Subcutaneous abdominal adipose tissue (tissue), 5 donors: ENCODE data around the gene TFPI2.

Experiments
- H3K27ac ChIP-seq: one replicate; pipeline ENCODE4 v1.7.0; 2013; ENCODE audit warnings: low read depth, mild to moderate bottlenecking, inconsistent platforms, low read length, moderate library complexity
- H3K27me3 ChIP-seq, 5 donors: one replicate each; pipeline ENCODE4 v1.7.0; 2013; ENCODE audit warnings: low read length in 5 of 5, inconsistent platforms in 1 of 5; ENCODE audit not compliant: control insufficient read depth in 5 of 5, insufficient read depth in 4 of 5
- H3K36me3 ChIP-seq, 5 donors: one replicate each; pipeline ENCODE4 v1.7.0; 2013; ENCODE audit warnings: low read length in 5 of 5; ENCODE audit not compliant: control insufficient read depth in 5 of 5, insufficient read depth in 5 of 5
- H3K4me1 ChIP-seq, 5 donors: one replicate each; pipeline ENCODE4 v1.7.0; 2013; ENCODE audit warnings: low read length in 5 of 5, mild to moderate bottlenecking in 3 of 5, moderate library complexity in 1 of 5; ENCODE audit not compliant: control insufficient read depth in 5 of 5, insufficient read depth in 5 of 5
- H3K4me3 ChIP-seq, 5 donors: one replicate each; pipeline ENCODE4 v1.7.0; 2013; ENCODE audit warnings: low read length in 5 of 5, low read depth in 1 of 5
- H3K9ac ChIP-seq, 5 donors: one replicate each; pipeline ENCODE4 v1.7.0; 2013; ENCODE audit warnings: low read length in 5 of 5, mild to moderate bottlenecking in 4 of 5, moderate library complexity in 3 of 5
- H3K9me3 ChIP-seq, 5 donors: one replicate each; pipeline ENCODE4 v1.7.0; 2013; ENCODE audit warnings: low read length in 5 of 5; ENCODE audit not compliant: control insufficient read depth in 5 of 5
- donor health status: healthy.
- donor health status: healthy.
- donor health status: healthy.
- donor health status: healthy.
- donor health status: healthy.

TFPI2 gene

DNA sequence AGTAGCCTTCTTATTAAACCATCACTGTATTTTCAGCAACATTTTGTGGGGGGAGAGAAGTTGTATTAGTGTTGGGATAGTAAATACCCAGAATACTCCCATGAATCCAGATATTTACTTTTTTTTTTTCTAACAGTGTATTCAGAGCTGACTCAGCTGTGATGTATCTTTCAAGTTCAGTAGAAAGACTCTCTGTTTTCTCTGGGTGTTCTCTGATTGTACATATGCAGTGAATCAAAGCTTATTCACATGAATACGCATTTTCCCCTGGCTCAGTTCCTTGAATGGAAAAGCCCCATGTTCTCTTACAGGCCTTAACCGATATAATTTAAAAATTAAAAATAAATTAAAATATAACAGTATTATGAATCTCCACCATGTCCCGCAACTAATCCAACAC, 1.3 kb downstream of the TFPI2 start:
- Histone ChIP-seq H3K27ac (peak overlapping the region; percentile 68), H3K9ac (peak overlapping the region in 1 of 5 donors; percentile 70), H3K4me3 (peak overlapping the region in 3 of 5 donors; percentile 75 to 85 (median 81)), H3K27me3 (no peaks in the 10 kb centered on the region), H3K4me1 (peaks cover 0 to 18% (median 15%) of the 10 kb centered on the region in 5 donors), H3K36me3 (no peaks in the 10 kb centered on the region), H3K9me3 (no peaks in the 10 kb centered on the region)

DNA sequence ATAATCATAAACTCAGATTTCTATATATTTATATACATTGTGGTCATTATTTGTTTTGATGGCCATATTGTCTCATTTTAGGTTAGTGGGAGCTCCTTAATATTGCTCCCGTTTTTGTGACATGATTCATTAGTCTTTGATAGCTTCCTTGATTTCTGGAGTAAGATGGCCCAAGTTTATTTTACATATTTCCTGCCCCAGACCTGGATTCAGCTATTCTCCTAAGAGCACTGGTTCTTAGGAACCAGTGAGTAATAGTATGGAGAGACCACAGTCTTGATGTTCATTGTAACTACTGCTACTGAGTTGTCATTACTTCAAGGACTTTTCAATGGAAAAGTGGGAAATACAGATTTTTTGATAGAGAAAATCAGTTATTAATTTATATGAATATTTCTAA, 6.0 kb downstream of the TFPI2 start:
- H3K9me3 ChIP-seq = peaks cover 0 to under 1% (median 0%) of the 10 kb centered on the region in 5 donors
- H3K4me1 ChIP-seq = peaks cover 0 to 4% (median 0%) of the 10 kb centered on the region in 5 donors
- H3K4me3 ChIP-seq = no peak overlapping the region
- H3K27me3 ChIP-seq = no peaks in the 10 kb centered on the region
- no peaks in the 10 kb centered on the region for H3K36me3 ChIP-seq
- H3K27ac ChIP-seq = no peak overlapping the region
- no peak overlapping the region for H3K9ac ChIP-seq

- peaks cover 0 to 4% (median 0%) of the 10 kb centered on the region in 5 donors for H3K9me3 ChIP-seq
Observed at GRCh38 chr7:93883917-93884345, 6.6 kb downstream of the TFPI2 start.

GRCh38 chr7:93883078-93883916, 7.3 kb downstream of the TFPI2 start:
- Histone ChIP-seq H3K9ac (no peak overlapping the region), H3K27me3 (no peaks in the 10 kb centered on the region), H3K9me3 (peaks cover 0 to 5% (median 0%) of the 10 kb centered on the region in 5 donors), H3K4me1 (peaks cover 0 to 4% (median 0%) of the 10 kb centered on the region in 5 donors), H3K36me3 (no peaks in the 10 kb centered on the region), H3K4me3 (no peak overlapping the region), H3K27ac (no peak overlapping the region)

More at GRCh38 chr7:93883917-93884345, 6.6 kb downstream of the TFPI2 start:
- Histone ChIP-seq H3K4me3 (no peak overlapping the region), H3K4me1 (peaks cover 0 to 4% (median 0%) of the 10 kb centered on the region in 5 donors), H3K36me3 (no peaks in the 10 kb centered on the region), H3K9ac (no peak overlapping the region), H3K27ac (no peak overlapping the region), H3K27me3 (no peaks in the 10 kb centered on the region)

DNA sequence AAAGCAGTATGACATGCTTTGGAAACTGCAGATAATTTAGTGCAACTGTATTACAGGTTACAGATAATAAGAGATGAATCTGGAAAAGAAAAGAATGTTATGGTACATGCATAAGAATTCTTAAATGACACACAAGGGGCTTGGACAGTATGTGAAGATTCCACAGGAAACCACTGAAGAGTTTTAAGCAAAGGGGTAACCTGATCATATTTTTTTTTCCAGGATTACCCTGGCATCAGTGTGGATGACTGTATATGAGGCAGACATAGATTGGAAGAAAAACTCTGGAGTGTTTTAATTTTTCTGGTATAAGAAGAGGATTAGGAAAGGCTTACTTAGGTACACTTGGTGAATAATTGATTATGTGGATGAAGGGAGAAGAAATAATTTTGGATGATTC, 8.1 kb downstream of the TFPI2 start:
- no peaks in the 10 kb centered on the region for H3K4me1 ChIP-seq
- H3K36me3 ChIP-seq = no peaks in the 10 kb centered on the region
- H3K9me3 ChIP-seq = peaks cover 0 to 5% (median 0%) of the 10 kb centered on the region in 5 donors
- no peak overlapping the region for H3K9ac ChIP-seq
- H3K4me3 ChIP-seq = no peak overlapping the region
- no peaks in the 10 kb centered on the region for H3K27me3 ChIP-seq
- no peak overlapping the region for H3K27ac ChIP-seq

GRCh38 chr7:93879356-93879755, 11.2 kb downstream of the TFPI2 start:
- H3K4me1 ChIP-seq = no peaks in the 10 kb centered on the region
- H3K36me3 ChIP-seq = no peaks in the 10 kb centered on the region
- no peak overlapping the region for H3K27ac ChIP-seq
- no peak overlapping the region for H3K9ac ChIP-seq
- no peaks in the 10 kb centered on the region for H3K27me3 ChIP-seq
- no peak overlapping the region for H3K4me3 ChIP-seq
- peaks cover 0 to 5% (median 0%) of the 10 kb centered on the region in 5 donors for H3K9me3 ChIP-seq

- Histone ChIP-seq H3K36me3 (no peaks in the 10 kb centered on the region), H3K4me3 (no peak overlapping the region), H3K27ac (no peak overlapping the region), H3K9me3 (peaks cover 0 to 5% (median 0%) of the 10 kb centered on the region in 5 donors), H3K9ac (no peak overlapping the region), H3K4me1 (no peaks in the 10 kb centered on the region), H3K27me3 (no peaks in the 10 kb centered on the region)
Observed at GRCh38 chr7:93877742-93878141, 12.8 kb downstream of the TFPI2 start.

DNA sequence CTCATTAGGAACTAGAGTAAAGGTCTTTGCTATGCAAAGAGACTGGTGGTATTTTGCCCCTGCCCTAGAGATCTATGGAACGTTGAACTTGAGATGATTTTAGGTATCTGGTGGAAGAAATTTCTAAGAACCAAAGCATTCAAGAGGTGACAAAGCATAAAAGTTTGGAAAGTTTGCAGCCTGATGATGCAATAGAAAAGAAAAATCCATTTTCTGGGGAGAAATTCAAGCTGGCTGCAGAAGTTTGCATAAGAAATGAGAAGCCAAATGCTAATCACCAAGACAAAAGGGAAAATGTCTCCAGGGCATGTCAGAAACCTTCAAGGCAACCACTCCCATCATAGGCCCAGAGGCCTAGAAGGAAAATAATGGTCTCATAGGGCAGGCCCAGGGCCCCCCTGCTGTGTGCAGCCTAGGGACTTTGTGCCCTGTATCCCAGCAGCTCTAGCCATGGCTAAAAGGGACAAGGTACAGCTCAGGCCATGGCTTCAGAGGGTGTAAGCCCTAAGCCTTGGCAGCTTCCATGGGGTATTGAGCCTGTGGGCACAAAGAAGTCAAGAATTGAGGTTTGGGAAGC, 16.5 kb downstream of the TFPI2 start:
- H3K36me3 ChIP-seq = no peaks in the 10 kb centered on the region
- H3K4me1 ChIP-seq = no peaks in the 10 kb centered on the region
- H3K27ac ChIP-seq = no peak overlapping the region
- H3K9ac ChIP-seq = no peak overlapping the region
- peaks cover 0 to 3% (median 0%) of the 10 kb centered on the region in 5 donors for H3K9me3 ChIP-seq
- H3K27me3 ChIP-seq = no peaks in the 10 kb centered on the region
- no peak overlapping the region for H3K4me3 ChIP-seq

DNA sequence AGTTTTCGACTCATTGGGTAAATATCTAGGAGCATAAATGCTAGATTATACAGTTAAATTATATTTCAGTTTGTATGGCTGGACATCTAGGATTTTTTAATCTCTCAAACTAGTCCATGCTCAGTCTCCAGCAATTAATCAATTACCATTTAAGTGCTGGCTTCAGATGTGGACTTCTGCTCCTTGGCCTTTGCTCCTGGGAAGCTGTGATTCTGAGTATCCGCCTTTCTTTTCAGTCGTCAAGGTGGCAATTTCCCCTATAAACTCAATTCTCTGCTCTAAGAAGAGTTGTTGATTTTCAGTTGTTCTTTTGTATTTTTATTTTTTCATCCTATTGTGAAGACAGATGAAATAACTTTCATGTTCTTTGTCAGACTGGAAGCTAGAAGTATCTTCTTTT, 23.7 kb downstream of the TFPI2 start:
- H3K36me3 ChIP-seq = no peaks in the 10 kb centered on the region
- H3K27ac ChIP-seq = no peak overlapping the region

DNA sequence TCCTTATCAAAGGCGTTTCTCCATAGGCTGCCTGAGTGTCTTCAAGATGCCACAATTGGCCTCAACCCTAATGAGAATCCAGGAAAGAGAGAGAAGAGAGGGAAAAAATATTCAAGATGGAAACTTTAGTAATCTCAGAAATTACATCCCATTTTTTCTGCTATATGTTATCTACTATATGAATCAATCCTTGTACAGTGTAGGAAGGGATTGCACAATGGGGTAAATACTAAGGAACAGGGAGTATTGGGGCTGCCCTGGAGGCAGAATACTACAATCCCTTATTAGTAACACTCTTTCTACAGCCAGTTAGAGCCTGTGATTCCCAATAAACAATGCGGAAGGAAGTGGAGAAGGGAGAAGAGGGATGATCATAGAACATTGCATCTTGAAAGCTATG, 27.9 kb downstream of the TFPI2 start:
- no peaks in the 10 kb centered on the region for H3K36me3 ChIP-seq
- H3K27me3 ChIP-seq = no peaks in the 10 kb centered on the region
- H3K9me3 ChIP-seq = no peaks in the 10 kb centered on the region
- H3K4me3 ChIP-seq = no peak overlapping the region
- H3K27ac ChIP-seq = no peak overlapping the region
- H3K9ac ChIP-seq = no peak overlapping the region
- no peaks in the 10 kb centered on the region for H3K4me1 ChIP-seq

More for the DNA sequence above, 23.7 kb downstream of the TFPI2 start:
- Histone ChIP-seq H3K4me1 (no peaks in the 10 kb centered on the region), H3K4me3 (no peak overlapping the region), H3K9ac (no peak overlapping the region), H3K9me3 (no peaks in the 10 kb centered on the region), H3K27me3 (no peaks in the 10 kb centered on the region)
